ENCODE results near the gene YPEL3. TPM values are rescaled to one million over a fixed set of nuclear protein-coding genes. Genes with fewer than 3 reads are reported as not detected.

The YPEL3 gene
- total and polyA plus RNA-seq, 2 donors (not counting 3 experiments of a cell fraction or from before 2014, with no cell fraction given), result 46.1 to 78.0 TPM

DNA sequence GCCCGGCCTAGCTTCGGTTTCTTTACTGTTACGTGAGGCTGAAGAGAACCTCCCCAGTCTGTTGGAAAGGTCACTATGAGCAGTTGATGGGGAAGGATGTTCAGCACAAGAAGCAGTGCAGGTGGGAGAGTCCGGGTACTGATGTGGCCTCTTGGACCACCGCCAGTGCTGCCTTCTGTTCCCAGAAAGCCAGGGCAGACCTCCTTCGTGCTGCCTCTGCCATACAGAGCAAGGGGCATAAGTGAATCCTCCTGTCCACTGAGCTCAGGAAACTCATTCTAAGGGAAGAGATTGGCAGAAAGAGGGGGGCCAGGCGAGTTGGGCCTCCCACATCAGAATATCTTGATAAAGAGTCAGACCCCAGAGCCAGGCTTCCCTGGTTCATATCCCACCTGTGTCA, 16.5 kb downstream of the YPEL3 start:
- no peak overlapping the region for H3K4me3 ChIP-seq (replicated peaks in 1 of 3; ENCODE audit: insufficient read depth in 1 of 3, low read depth in 1 of 3, low read length in 3 of 3)
- FAIRE-seq, result no peak
- peaks cover 19 to 45% of the 10 kb centered on the region in 2 experiments for H3K36me3 ChIP-seq (ENCODE audit: control insufficient read depth in 2 of 2, extremely low read depth in 1 of 2, insufficient read depth in 2 of 2, low read length in 2 of 2)

More for the DNA sequence above, 16.5 kb downstream of the YPEL3 start:
- intact Hi-C loops (cut with micrococcal nuclease) (no loop called here), dilution Hi-C loops (cut with MboI; ENCODE audit: extremely low pct_ligation_motif_present, low sequenced_read_pairs) (no loop called here)
- no peak overlapping the region for H3K4me2 ChIP-seq (ENCODE audit: insufficient read depth, low read length)
- no peaks in the 10 kb centered on the region for H3K27me3 ChIP-seq (ENCODE audit: control insufficient read depth in 2 of 2, insufficient read depth in 2 of 2, low read length in 2 of 2)
- H3K79me2 ChIP-seq (ENCODE audit: control insufficient read depth, insufficient read depth, low read length), result peaks cover 48% of the 10 kb centered on the region
- H3K9me1 ChIP-seq (replicated peaks; ENCODE audit: control insufficient read depth, extremely low read depth, insufficient read depth, low read length), result no peaks in the 10 kb centered on the region
- no TSS peak for BruUV-seq (replicated peaks)
- TF ChIP-seq POLR2A (IDR thresholded peaks at IDR 0.05; ENCODE audit: low read depth, low read length) (no peak), FOS (IDR thresholded peaks at IDR 0.05; ENCODE audit: borderline replicate concordance, insufficient read depth, low read length) (no peak), EZH2 (IDR thresholded peaks at IDR 0.05; ENCODE audit: borderline replicate concordance, low read depth, low read length, severe bottlenecking) (no peak), JUN (IDR thresholded peaks at IDR 0.05; ENCODE audit: borderline replicate concordance, insufficient read depth, insufficient read length, low read depth) (no peak), MYC (IDR thresholded peaks at IDR 0.05; ENCODE audit: low read depth, low read length) (no peak), POLR2AphosphoS5 (IDR thresholded peaks at IDR 0.05; ENCODE audit: insufficient read depth, low read depth, low read length) (no peak), GATA2 (IDR thresholded peaks at IDR 0.05; ENCODE audit: insufficient read depth, insufficient read length, low read depth, low read length) (no peak)
- TF ChIP-seq, protein P1, sequence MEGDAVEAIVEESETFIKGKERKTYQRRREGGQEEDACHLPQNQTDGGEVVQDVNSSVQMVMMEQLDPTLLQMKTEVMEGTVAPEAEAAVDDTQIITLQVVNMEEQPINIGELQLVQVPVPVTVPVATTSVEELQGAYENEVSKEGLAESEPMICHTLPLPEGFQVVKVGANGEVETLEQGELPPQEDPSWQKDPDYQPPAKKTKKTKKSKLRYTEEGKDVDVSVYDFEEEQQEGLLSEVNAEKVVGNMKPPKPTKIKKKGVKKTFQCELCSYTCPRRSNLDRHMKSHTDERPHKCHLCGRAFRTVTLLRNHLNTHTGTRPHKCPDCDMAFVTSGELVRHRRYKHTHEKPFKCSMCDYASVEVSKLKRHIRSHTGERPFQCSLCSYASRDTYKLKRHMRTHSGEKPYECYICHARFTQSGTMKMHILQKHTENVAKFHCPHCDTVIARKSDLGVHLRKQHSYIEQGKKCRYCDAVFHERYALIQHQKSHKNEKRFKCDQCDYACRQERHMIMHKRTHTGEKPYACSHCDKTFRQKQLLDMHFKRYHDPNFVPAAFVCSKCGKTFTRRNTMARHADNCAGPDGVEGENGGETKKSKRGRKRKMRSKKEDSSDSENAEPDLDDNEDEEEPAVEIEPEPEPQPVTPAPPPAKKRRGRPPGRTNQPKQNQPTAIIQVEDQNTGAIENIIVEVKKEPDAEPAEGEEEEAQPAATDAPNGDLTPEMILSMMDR (IDR thresholded peaks at IDR 0.05; ENCODE audit: extremely low read depth in 1 of 2, insufficient read depth in 1 of 2, low read depth in 1 of 2, low read length in 2 of 2), result no peak
- TF ChIP-seq, protein P2, sequence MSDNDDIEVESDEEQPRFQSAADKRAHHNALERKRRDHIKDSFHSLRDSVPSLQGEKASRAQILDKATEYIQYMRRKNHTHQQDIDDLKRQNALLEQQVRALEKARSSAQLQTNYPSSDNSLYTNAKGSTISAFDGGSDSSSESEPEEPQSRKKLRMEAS (IDR thresholded peaks at IDR 0.05; ENCODE audit: insufficient read depth, insufficient read length), result no peak
- ChIA-PET CTCF (interaction anchor here (1.2 to 3.5 kb wide), 3 partner anchors 12 to 24 kb away, joined by 3 to 23 read pairs (median 8); partner anchors contain the start of genes ALDOA and TBX6), POLR2A (no interaction called here)
- H3K27ac ChIP-seq (ENCODE audit: insufficient read depth, low read depth, low read length), result no peak overlapping the region
- H3K9me3 ChIP-seq (replicated peaks; ENCODE audit: control insufficient read depth, insufficient read depth, low read length), result no peaks in the 10 kb centered on the region
- peaks cover 24% of the 10 kb centered on the region for H3K4me1 ChIP-seq (ENCODE audit: control insufficient read depth, extremely low read depth, insufficient read depth, low read length)
- no peak overlapping the region for H3K9ac ChIP-seq (replicated peaks; ENCODE audit: extremely low read depth, insufficient read depth, low read length)
- DNase-seq (ENCODE audit: low read depth, low spot score), result no peak
- no peaks in the 10 kb centered on the region for H4K20me1 ChIP-seq (replicated peaks; ENCODE audit: control insufficient read depth, extremely low read depth, insufficient read depth, low read length)
- no peak overlapping the region for H2AFZ ChIP-seq (ENCODE audit: low read depth, low read length)

All from endothelial cell of umbilical vein (primary cell).